WTC11 (cell line): ENCODE measurements around the gene TCF7L2. TPM values are rescaled to one million over a fixed set of nuclear protein-coding genes. Genes with fewer than 3 reads are reported as not detected.

Experiments
- ATAC-seq: fragments of 200-7000 bp; cut with Tn5 transposase; 2 replicates; pipeline ENCODE4 v1.10.0; 2021; ENCODE audit warnings: mild to moderate bottlenecking, moderate library complexity
- CTCF ChIA-PET: fragments of 300-600 bp; sonication (Branson Sonifier 250); formaldehyde crosslinking; loops from one replicate; lab custom pipeline; 2021; ENCODE audit warnings: antibody characterized with exemption; lab: Charles Lee
- POLR2A ChIA-PET: fragments of 350-600 bp; sonication (Branson Sonifier 250); formaldehyde crosslinking; loops from one replicate; lab custom pipeline; 2021; ENCODE audit warnings: antibody characterized with exemption; lab: Charles Lee
- DNase-seq: peaks from one replicate; pipeline ENCODE4 v3.0.0; 2021; ENCODE audit warnings: low spot score
- H3K27ac Mint-ChIP-seq: 2 replicates; pipeline ENCODE4 v1.8.0; 2021; ENCODE audit warnings: mixed read lengths
- H3K27me3 Mint-ChIP-seq: 2 replicates; pipeline ENCODE4 v1.8.0; 2021; ENCODE audit warnings: low read depth, mild to moderate bottlenecking, moderate library complexity, mixed read lengths
- H3K36me3 Mint-ChIP-seq: 2 replicates; pipeline ENCODE4 v1.8.0; 2021; ENCODE audit warnings: mixed read lengths
- H3K4me1 Mint-ChIP-seq: 2 replicates; pipeline ENCODE4 v1.8.0; 2022; ENCODE audit warnings: mixed read lengths
- H3K4me3 Mint-ChIP-seq: 2 replicates; pipeline ENCODE4 v1.8.0; 2021; ENCODE audit warnings: mild to moderate bottlenecking, moderate library complexity, mixed read lengths
- H3K9me3 Mint-ChIP-seq: 2 replicates; pipeline ENCODE4 v1.8.0; 2021; ENCODE audit warnings: mixed read lengths
- ARID4B ChIP-seq: sonication (generic); formaldehyde crosslinking; IDR thresholded peaks from 2 replicates; pipeline ENCODE4 v1.8.0; 2023; ENCODE audit warnings: missing genetic modification reagents, mild to moderate bottlenecking, borderline replicate concordance
- ATF3 ChIP-seq: sonication (generic); formaldehyde crosslinking; conservative IDR thresholded peaks from 2 replicates; pipeline ENCODE4 v1.8.1; 2022; ENCODE audit warnings: mild to moderate bottlenecking, missing genetic modification reagents
- ATF6 ChIP-seq: sonication (generic); formaldehyde crosslinking; IDR thresholded peaks from 2 replicates; pipeline ENCODE4 v1.8.1; 2023; ENCODE audit warnings: mild to moderate bottlenecking, missing genetic modification reagents
- CBFB ChIP-seq: sonication (generic); formaldehyde crosslinking; IDR thresholded peaks from 2 replicates; pipeline ENCODE4 v1.8.1; 2022; ENCODE audit warnings: mild to moderate bottlenecking, low read depth, missing genetic modification reagents
- CDX4 ChIP-seq: fragments of 250-450 bp; sonication (Bioruptor Pico); IDR thresholded peaks from 2 replicates; pipeline ENCODE4 v1.9.0; 2021; ENCODE audit warnings: moderate library complexity, mild to moderate bottlenecking, inconsistent platforms, borderline replicate concordance
- GABPB1 ChIP-seq: sonication (generic); formaldehyde crosslinking; IDR thresholded peaks from 2 replicates; pipeline ENCODE4 v1.8.1; 2023; ENCODE audit warnings: mild to moderate bottlenecking, missing genetic modification reagents
- IRF2 ChIP-seq: sonication (generic); formaldehyde crosslinking; IDR thresholded peaks from 2 replicates; pipeline ENCODE4 v1.8.0; 2022; ENCODE audit warnings: low read depth, missing genetic modification reagents, borderline replicate concordance
- NR2C2 ChIP-seq: sonication (generic); formaldehyde crosslinking; IDR thresholded peaks from 2 replicates; pipeline ENCODE4 v1.8.0; 2022; ENCODE audit warnings: mild to moderate bottlenecking, missing genetic modification reagents
- PREB ChIP-seq: sonication (generic); formaldehyde crosslinking; IDR thresholded peaks from 2 replicates; pipeline ENCODE4 v1.8.1; 2022; ENCODE audit warnings: mild to moderate bottlenecking, missing genetic modification reagents, moderate library complexity, borderline replicate concordance
- RELA ChIP-seq: sonication (generic); formaldehyde crosslinking; IDR thresholded peaks from 2 replicates; pipeline ENCODE4 v1.8.1; 2022; ENCODE audit warnings: missing genetic modification reagents, mild to moderate bottlenecking, borderline replicate concordance
- SMAD3 ChIP-seq: sonication (generic); formaldehyde crosslinking; IDR thresholded peaks from 2 replicates; pipeline ENCODE4 v1.8.0; 2022; ENCODE audit warnings: missing genetic modification reagents, mild to moderate bottlenecking, borderline replicate concordance
- STAT6 ChIP-seq: sonication (generic); formaldehyde crosslinking; conservative IDR thresholded peaks from 2 replicates; pipeline ENCODE4 v1.8.1; 2023; ENCODE audit warnings: mild to moderate bottlenecking, low read depth, missing genetic modification reagents, moderate library complexity
- TEAD4 ChIP-seq: sonication (generic); formaldehyde crosslinking; IDR thresholded peaks from 2 replicates; pipeline ENCODE4 v1.8.0; 2022; ENCODE audit warnings: mild to moderate bottlenecking, missing genetic modification reagents
- ZNF317 ChIP-seq: sonication (generic); formaldehyde crosslinking; IDR thresholded peaks from 2 replicates; pipeline ENCODE4 v1.8.1; 2023; ENCODE audit warnings: low read depth, mild to moderate bottlenecking, moderate library complexity, missing genetic modification reagents, borderline replicate concordance
- ZNF396 ChIP-seq: fragments of 250-450 bp; sonication (Bioruptor Pico); IDR thresholded peaks from 2 replicates; pipeline ENCODE4 v1.8.0; 2021; ENCODE audit warnings: mild to moderate bottlenecking, moderate library complexity, borderline replicate concordance
- total RNA-seq: library from RNA; stranded (reverse); gene quantifications from 3 replicates; pipeline ENCODE4 v1.2.3, GENCODE V29; 2021

The TCF7L2 gene
- total RNA-seq, 1 experiment from 2014 or later: 44.5 TPM

GRCh38 chr10:112911206-112911605 is 38.8 kb upstream of the TCF7L2 start:
- H3K4me1 Mint-ChIP-seq: peaks cover 41% of the 10 kb centered on the region
- ATAC-seq: no peak
- H3K27me3 Mint-ChIP-seq: peaks cover 53% of the 10 kb centered on the region
- no peak for DNase-seq
- TF ChIP-seq CDX4: no peak
- TF ChIP-seq ARID4B: no peak
- TF ChIP-seq ZNF317 (CRISPR knock-in tag): no peak
- TF ChIP-seq ZNF396 (CRISPR knock-in tag): no peak
- no peak for TF ChIP-seq SMAD3 (CRISPR knock-in tag)
- TF ChIP-seq CBFB: no peak
- TF ChIP-seq IRF2 (CRISPR knock-in tag): no peak
- TF ChIP-seq ATF3 (CRISPR knock-in tag): no peak
- TF ChIP-seq STAT6 (CRISPR knock-in tag): no peak
- TF ChIP-seq NR2C2 (CRISPR knock-in tag): no peak
- TF ChIP-seq RELA (CRISPR knock-in tag): no peak
- TF ChIP-seq ATF6: no peak
- TF ChIP-seq PREB (CRISPR knock-in tag): no peak
- no peak for TF ChIP-seq GABPB1 (CRISPR knock-in tag)
- no peak for TF ChIP-seq TEAD4 (CRISPR knock-in tag)
- POLR2A ChIA-PET: no interaction called here
- no peak overlapping the region for H3K4me3 Mint-ChIP-seq
- no peak overlapping the region for H3K27ac Mint-ChIP-seq
- CTCF ChIA-PET: no interaction called here
- no peaks in the 10 kb centered on the region for H3K36me3 Mint-ChIP-seq
- no peaks in the 10 kb centered on the region for H3K9me3 Mint-ChIP-seq
